NCI-H1930 (cell line): ENCODE measurements around the gene SLC6A9.

Source experiments
- DNase-seq, 2 experiments: peaks; one replicate each; lab custom pipeline; 2025; lab: John Stamatoyannopoulos, UW

SLC6A9 gene

DNA sequence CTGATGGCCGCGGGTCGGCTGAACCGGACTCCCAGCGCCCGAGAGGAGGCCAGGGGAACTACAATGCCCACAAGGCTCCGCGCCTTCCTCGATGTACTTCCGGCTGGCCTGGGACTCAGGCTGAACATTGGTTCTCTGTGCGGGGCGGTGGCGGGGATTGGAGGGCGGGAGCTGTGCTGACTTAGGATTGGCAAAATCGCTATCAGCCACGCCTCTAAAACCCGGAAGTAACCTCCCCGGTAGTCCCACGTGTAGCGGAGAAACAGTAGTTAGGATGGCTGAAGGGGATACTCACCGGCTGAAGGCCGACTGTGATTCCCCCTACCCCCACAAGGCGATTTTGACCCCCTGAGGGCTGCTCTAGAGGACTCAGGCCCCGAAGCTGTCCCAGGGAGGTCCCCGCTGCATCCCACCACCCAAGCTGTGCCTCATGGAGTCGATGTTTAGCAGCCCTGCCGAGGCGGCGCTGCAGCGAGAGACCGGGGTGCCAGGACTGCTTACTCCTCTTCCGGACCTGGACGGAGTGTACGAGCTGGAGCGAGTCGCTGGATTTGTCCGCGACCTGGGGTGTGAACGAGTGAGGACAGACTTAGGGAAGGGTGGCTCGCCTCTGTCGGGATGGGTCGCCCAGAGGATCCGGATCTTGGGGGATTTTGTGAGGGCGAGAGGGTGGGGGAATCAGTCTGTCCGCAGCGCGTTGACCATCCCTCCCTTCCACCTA, 61.4 kb downstream of the SLC6A9 start, which contains the start of gene DPH2:
Gene DPH2, plus strand, starts transcription at position 265 of the 721 bp plus-strand sequence. Its CDS starts 166 bp downstream, at position 431.
- peak; percentile 94 to 95 for DNase-seq

- DNase-seq = no peak
Measured at GRCh38 chr1:43969416-43969745, 61.9 kb downstream of the SLC6A9 start.

- no peak for DNase-seq
Measured at GRCh38 chr1:43968348-43968948, 62.8 kb downstream of the SLC6A9 start.

DNA sequence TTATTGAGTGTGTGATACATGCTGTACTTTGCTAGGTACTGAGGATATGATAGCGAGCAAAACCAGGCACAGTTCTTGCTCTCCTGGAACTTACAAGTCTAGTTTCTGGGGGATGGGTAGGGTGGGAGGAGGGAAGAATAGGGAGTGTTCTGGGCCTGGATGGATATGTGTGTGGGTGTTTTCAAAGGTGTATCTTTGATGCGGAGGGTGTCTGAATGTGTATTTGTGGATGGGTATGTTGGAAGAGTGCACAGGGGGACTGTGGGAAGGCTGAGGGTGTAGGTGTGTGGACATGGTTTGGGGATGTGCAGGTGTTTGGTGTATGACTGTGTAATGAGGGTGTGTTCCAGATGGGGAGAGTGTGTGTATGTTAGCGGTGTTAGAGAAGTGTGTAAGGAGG, 65.9 kb downstream of the SLC6A9 start:
- DNase-seq = no peak

- DNase-seq = no peak
Measured at GRCh38 chr1:43963890-43964289, 67.4 kb downstream of the SLC6A9 start.

DNA sequence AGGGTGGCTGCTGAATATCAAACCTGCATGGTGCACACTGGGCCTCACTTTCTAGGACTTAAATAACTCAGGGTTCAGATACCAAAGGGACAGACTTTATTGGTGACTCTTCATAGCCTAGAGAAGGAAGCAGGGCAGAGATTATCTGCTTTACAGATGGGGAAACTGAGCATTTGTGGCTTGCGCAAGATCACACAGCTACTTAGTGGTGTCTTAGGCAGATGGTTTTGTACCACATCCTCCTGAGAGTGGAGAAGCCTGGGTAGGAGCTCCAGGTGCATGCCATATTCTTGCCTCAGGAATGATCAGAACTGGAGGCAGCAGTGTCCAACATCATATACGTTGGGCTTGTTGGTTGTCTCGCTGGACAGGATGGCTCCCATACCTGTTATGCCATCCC, 68.3 kb downstream of the SLC6A9 start:
- no peak for DNase-seq

DNA sequence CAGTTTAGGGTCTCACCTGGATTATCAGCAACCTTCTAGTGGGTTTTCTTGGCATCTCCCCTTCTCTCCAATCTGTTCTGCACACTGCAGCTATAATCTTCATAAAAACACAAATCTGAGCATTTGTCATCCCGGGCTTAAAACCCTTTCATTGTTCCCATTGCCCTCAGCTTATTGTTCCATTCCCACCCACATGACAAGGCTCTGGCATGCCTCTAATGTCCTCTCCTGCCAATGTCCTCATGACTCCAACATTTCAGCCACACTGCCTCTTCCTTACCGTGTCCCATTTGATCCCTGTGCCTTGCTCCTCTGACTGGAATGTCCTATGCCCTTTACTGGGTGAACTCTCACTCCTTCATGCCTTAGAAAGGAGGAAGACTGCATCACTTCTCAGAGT, 68.9 kb downstream of the SLC6A9 start:
- no peak for DNase-seq

- DNase-seq = no peak
Measured at GRCh38 chr1:43961692-43962091, 69.6 kb downstream of the SLC6A9 start.

GRCh38 chr1:43960798-43961197, 70.5 kb downstream of the SLC6A9 start:
- DNase-seq = no peak

GRCh38 chr1:43958351-43959255, 72.7 kb downstream of the SLC6A9 start:
- no peak for DNase-seq

DNA sequence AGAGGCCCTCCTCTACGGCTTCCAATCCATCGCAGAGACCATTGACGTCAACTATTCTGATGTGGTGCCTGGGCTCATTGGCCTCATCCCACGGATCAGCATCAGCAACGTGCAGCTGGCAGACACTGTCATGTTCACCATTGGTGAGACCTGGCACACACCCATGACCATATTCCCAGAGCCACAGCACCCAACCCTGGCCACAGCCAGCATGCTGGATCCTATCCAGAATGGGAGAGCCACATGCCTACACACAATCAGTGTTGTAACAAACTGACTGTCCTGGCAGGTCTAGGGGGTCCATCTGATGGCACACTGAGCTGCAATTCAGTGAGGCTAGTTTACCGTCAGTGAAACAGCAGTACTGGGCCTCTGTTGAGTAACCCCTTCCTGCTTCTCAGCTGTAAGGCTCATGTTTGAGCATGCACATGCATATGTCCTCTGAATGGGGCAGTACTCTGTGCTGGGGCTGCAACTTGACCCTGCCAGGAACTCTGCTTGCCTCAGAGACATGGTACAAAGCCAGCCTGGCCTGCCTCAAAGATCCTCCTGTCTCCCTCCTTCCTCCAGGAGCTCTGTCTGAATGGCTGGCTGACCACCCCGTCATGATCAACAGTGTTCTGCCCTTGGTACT, 73.7 kb downstream of the SLC6A9 start:
- DNase-seq = no peak

- DNase-seq = no peak
Measured at GRCh38 chr1:43956234-43956633, 75.0 kb downstream of the SLC6A9 start.

DNA sequence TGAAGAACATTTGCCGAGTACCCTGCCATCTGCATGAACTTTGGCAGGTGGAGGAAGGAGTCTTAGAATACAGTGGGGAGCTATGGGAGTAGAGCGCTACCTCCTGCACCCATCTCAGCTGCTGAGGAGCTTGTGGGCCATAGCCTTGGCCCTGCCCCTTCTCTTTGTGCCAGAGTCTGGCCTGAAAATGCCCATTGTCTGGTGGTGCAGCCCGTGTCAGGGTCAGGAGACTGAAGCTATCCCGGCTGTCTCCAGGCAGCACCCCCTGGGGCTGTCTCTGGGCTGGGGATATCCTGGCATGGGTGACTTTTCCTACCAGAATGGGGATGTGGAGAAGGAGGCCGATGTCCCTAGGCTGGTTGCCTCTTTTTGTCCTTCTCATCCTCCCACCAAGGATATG, 77.2 kb downstream of the SLC6A9 start:
- DNase-seq = no peak

- DNase-seq = no peak
Measured at GRCh38 chr1:43953361-43953760, 77.9 kb downstream of the SLC6A9 start.

DNA sequence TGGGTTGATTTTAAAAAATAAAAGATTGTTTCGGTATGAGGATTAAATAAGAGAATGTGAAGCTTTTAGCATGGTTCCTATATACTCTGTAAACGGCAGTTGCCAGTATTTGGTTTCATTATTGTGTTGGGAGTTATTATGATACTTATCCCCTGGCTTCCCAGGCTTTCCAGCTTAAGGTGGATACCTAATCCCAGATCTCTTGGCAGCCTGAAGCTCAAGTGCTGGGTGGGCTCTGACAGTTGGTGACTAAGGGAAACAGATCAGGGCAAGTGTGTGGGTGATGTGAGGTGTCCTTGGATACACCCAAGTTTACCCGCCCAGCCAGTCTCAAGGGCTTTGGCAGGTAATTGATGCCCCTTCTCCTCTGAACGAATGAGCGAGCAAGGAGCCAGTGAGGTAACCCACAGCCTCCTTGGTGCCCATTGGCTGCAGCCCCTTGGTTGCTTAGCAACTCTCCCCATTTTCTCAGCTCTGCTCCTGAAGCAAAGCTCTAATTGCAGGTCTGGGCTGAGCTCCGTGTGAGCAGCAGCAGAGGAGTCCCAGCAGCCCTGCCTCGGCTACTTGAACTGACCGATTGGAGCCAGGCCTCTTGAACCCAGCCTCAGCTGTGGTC, 78.4 kb downstream of the SLC6A9 start:
- peak; percentile 48 to 76 for DNase-seq

GRCh38 chr1:43951021-43951985, 80.0 kb downstream of the SLC6A9 start:
- no peak for DNase-seq

DNA sequence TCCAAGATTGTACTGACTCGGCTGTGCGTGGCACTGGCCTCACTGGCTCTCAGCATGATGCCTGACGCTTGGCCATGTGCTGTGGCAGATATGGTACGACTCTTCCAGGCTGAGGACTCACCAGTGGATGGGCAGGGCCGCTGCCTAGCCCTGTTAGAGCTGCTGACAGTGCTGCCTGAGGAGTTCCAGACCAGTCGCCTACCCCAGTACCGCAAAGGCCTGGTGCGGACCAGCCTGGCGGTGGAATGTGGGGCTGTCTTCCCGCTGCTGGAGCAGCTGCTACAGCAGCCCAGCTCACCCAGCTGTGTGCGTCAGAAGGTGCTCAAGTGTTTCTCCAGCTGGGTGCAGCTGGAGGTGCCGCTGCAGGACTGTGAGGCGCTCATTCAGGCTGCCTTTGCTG, 81.6 kb downstream of the SLC6A9 start:
- DNase-seq = no peak

DNA sequence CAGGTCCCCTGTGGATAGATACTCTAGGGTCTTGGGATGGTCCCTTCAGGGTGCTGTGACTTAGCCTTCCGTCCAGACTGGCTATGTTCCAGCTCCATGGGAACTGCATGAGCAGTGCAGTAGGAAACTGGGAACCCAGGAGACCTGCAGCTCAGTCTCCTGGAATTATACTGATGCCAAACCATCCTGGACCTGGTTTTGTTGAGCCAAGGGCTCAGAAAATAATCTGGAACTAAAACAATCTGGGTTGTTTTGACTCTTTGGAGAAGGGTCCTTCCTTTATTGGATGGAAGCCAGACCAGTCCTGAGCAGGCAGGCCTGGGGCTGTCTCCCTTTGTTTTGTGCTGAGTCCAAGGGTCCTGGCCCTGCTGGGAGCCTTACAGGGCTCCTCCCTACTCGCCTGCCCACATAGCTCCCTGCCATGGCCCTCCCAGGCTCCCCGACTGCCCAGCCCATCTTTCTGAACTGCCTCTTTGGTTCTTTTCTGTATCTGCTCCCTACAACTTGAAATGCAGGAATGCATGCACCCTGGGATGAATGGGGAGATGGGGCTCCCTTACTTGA, 83.3 kb downstream of the SLC6A9 start:
- no peak for DNase-seq

DNA sequence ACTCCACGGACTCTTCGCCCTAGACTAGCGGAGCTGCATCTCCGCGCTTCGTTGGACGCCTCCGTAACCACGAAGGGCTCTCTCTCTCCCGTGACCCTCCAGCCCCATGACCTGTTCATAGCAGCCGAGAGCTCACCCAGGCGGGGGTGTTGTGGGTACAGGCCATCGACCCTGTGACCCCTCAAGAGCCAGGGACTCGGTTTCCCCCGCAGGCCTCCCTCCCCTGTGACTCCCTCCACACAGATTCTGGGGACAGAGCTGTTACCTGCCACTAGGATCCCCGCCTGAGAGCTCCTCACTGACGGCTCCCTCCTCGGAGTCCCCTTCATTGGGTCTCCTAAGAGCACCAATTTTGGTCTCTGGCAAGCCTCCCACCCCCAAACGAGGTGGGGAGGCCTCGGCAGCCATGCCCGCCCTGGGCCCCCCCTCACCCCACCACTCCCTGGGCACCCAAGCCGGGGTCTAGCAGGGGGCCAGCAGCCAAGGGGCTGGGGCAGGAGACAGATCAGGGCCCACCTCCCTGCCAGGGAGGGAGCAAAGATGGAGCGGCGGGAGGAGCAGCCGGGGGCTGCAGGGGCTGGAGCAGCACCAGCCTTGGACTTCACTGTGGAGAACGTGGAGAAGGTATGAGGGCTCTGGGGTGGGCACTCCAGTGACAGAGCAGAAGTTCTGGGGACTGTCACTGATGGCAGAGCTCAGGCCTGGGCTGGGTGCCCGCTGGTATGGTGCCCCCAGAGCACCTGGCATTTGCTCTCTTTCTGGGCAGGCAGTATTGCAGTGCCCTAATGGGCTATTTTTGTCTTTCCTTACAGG, 84.0 kb downstream of the SLC6A9 start:
- no peak for DNase-seq
